Measurements from ENCODE around the gene CLCN7.
"Not testable (repeated sequence)": the region's sequence is repeated elsewhere in the genome, so short reads cannot be mapped to it uniquely, and the experiment has no call there.

CLCN7 gene

DNA sequence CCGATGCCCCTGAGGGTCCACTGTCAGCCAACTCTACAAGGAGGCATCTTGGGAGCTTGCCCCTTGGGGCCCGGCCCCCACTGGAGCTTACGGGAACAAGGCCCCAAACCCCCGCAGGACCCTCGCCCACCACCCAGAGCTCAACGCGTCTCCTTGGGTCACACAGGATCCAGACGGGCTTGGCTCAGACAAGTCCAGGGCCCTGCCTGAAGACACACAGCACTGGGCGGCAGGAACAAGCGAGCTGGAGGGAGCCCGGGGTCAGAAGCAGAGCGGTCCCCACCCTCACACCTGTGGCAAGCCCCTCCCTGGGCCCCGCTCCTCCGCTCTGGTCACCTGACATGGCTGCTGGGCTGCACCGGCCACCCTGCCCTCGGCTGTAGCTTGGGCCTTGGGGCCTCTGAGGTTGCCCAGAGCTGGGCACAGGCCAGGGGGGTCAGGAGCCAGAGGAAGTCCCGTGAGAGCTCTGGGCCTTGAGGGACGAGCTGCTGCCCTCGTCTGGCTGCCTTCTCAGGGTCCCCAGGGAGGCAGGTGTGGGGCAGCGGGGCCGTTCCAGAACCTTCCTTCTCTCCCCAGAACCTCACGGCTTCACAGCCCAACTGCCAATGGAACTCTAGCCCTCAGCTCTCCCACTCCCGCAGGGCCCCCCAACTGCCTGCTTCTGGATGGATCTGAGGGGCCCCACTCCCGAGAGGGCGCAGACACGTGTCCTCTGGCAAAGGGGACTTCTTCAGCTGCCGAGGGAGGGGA lies 30.7 kb downstream of the CLCN7 start, which contains the start of gene CCDC154:
Gene CCDC154 (minus strand): TSS at position 577 of the 750 bp plus-strand sequence. CDS start 234 bp downstream, at position 343.
- no peak for DNase-seq

DNA sequence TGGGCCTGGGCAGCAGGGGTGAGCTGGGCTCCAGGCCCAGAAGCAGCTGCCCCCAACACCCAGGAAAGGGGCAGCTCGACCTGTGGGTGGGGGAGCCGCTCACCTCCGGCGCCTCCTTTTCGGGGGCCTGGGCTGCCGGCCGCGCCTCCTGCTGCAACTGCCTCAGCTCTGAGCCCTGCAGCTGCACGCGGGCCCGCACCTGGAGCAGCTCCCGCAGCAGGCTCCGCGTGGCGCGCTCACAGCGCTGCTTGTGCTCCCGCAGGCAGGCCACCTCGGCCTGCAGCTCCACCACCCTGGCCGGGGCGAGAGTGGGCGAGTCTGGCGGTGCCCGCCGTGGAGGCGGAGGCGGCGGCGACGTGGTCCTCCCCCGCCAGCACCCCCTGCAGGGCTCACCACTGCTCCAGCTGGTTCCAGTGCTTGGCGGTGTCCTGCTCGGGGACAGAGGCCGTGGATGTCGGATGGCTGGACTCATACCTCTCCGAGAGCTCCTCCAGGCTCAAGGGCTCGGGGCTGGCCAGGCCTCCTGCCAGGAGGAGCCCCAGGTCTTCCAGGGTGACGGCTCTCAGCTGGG lies 31.3 kb downstream of the CLCN7 start:
- no peak for DNase-seq

DNA sequence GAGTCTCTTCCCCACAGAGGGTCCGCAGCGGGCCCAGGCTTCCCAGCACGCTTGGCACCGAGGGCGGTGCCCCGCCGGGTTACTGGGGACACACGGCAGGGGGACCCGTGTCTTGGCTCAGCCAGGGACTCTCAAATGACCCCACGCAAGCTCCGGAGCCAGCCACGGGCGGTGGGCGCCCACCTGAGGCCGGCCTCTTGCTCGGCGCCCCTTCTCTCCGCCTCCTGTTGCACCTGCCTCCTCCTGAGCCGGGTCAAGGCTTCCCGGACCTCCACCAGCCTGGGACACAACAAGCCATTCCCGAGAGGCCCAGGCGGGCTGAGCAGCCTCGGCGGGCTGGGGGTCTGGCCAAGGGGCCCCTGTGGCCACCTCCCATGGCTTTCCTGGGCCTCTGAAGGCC lies 32.1 kb downstream of the CLCN7 start:
- no peak for DNase-seq

DNA sequence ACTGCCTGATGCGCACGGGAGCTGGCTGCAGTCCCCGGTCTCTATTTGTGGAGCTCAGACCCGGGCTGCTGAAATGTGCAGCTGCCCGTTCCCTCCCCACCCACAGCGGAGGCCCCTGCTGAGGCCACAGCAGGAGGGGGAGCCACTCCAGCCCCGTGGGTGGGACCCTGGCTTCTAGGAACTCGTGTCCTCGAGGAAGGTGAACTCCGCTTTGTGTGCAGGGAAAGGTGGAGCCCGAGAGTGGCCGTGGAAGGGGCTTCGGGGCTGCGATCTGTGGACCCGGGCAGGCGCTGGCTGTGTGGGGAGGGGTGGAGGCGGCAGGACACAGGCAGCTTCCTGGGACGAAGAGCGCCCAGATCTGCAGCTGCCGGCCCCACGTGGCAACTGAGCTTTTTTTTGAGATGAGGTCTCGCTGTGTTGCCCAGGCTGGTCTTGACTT lies 33.4 kb downstream of the CLCN7 start:
- DNase-seq: no peak

DNA sequence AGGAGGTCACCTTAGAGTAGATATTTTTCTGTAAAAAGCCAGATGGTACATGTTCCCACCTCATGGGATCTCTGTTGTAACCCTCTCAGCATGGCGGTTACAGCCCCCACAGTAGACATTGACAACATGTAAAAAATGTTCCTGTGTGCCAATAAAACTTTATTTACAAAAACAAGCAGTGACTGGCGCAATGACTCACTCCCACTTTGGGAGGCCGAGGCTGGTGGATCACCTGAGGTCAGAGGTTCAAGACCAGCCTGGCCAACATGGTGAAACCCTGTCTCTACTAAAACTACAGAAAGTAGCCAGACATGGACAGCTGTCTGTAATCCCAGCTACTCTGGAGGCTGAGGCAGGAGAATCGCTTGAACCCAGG lies 35.1 kb downstream of the CLCN7 start:
- not testable (repeated sequence) for DNase-seq

DNA sequence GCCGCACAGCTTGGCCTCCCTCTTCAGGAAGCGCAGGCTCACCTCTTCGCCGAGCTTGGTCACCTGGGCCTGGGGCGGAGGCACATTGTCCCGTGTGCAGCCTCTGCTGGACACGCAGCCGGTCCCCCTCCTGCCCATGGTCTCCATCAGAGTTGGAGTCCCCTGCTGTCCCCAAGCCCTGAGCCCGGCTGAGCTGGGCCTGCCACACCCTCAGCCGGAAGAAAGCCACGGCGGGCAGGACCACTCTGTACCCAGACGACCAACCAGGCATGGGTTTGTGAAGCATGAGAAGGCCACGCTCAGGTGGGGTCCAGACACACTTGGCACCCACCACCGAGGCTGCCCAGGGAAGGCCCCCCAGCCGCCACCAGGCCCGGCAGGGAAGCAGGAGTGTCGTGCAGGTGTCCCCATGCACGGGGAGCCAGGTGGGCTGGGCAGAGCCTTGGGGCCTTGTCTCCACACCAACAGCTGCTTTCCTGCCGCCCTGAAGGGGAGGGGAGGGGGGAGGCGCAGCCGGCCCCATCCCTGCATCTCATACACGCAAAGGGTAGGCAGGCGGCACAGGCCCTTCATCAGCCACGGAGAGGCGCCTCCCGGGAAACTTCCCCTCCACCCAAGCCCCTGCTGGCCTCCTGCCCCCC lies 35.6 kb downstream of the CLCN7 start:
- no peak for DNase-seq

DNA sequence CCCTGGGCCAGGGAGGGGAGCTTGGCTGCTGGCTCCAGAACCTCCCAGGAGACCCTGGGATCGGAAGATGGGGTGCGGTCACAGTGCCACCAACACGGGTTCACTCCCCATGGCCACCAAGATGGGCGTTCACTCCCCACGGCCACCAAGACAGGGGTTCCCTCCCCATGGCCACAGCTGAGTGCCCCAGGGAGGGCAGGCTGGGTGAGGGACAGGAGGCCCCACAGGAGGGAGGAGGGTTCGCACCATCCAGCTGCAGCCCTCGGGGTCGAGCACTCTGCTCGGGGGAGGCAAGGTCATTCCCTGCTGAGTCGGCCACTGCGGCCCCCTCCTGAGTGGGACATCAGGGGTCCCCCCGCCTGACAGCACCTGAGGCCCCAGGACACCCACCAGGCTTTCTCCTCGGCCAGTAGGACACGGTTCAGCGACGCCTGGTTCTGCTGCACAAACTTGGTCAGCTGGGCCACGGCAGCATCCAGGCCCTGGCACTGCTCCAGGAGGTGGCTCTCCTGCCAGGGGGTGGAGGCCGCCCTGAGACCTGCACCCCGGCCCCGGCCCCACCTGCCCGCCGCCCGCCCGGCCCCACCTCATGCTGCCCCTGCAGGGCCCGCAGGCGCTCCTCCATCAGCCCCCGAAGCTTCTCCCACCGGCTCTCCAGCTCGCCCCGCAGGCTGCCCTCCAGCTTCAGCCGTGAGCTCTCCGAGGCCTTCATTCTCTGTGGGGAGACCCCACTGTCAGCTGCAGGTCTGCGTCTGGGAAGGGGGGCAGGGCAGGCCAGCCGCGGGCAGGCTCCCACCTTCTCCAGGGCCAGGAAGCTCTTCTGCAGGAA lies 36.4 kb downstream of the CLCN7 start:
- DNase-seq: no peak

DNA sequence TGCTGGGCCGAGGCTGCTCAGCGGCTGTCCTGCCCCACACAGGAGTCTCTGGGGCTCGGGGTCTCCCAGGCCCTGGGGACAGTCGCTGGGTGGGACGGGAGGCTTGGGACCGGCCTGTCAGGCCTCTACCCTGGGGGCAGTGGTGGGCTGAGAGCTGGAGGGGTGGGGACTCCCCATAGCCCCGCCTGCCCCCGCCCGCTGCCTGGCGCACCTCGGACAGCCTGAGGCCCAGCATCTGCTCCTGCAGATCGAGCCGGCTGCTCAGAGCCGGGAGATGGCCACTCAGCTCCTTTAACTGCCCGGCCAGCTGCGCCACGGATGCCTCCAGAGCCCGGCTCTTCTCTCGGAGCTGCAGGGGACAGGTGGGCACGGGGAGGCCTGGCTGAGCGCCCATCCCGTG lies 37.2 kb downstream of the CLCN7 start:
- DNase-seq: no peak

DNA sequence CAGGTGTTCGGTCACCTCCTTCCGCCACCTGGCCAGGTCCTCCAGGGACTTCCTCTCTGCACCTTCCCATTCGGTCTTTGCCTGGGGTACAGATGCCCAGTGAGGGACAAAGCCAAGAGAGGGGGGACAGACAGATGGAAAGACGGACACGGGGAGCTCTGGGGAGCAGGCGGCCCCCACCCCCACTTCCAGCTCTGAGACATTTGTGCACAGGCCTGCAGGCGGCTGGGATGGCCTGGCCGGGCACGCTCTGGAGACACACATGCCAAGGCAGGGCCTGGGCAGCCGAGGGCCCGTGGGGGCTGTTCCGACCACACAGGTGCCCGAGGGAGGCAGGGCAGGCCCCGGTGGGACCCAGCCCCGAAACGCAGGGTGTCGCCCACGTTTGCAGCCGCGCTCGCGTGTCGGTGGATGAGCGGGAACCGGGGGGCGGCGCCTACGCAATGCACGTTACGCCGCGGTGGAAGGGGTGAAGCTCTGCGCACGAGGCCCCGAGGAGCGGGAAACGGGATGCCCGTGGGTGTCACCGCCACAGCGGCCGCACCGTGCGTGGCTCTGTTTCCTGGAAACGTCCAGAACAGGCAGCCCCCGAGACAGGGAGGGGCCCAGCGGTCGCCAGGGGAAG lies 38.0 kb downstream of the CLCN7 start:
- DNase-seq: no peak

DNA sequence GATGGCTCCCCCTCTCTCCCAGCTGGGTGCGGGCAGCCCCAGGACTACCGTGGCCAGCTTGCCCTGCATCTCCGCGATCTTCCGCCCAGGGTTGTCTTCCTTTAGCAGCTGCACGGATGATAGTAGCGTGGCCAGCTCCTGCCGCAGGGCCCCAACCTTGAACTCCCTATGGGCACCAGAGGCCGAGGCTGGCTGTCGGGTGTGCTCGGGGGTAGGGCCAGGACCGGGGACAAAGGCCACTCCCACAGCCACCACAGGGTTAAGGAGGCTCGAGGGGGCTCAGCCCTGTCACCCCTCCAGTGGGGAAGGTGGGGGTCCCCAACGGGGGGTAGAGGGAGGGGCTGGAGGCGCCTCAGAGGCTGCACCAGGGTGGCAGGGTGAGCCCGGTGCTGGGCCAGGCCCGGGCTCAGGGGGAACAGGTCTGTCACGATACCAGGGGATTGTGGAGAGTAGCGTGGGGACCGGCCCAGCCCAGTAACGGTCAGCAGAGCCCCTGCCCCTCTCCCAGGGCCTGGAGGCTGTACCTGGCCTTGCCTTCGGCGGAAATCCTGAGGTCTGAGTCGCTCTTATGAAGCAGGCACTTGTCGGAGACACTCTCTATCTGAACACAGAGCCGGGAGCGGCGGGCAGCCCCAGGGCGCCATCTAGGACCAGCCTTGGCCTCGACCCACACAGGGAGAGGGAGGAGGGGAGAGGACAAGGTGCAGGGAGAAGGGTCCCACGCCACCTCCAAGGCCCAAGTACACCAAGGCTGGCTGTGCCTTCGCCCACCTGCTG lies 38.7 kb downstream of the CLCN7 start:
- peak in 1 of 2 experiments; percentile 54 for DNase-seq

DNA sequence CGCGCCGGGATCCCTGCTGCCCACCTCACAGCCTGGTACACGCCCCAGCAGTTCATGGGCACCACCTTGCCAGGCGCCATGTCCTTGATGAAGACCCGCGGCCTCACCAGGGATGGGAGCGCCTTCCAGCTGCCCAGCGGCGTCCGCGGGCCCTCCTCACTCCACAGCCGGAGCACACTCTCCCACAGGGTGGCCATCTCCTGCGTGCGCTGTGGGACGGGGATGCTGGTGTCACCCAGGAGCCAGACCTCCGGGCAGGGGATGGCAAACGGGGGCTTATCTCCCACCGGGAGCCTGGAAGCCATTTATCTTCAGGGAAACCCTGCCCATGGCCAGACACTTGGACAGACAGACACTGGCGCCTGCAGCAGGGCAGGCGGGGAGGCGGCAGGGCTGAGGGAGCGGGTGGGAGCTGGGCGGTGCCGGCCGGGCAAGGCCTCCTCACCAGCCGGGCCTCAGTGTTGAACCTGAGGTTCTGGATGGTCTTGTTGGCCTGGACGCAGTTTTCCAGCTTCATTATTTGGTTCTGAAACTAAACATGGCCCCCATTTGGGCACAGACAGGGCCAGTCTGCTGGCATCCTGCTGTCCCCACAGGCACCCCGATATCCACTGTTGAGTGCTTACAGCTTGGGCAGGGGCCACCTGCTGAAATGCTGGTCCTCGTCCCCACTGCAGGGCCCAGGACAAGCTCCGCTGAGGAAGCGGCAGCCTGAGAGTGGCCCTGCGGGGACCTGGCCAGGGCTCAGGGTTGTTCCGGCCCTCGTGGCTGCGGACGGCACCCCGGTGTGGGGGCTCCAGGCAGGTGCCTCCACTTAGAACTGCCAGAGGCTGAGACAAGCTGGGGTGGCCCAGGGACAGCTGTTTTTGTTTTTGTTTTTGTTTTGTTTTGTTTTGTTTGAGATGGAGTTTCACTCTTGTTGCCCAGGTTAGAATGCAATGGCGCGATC lies 39.9 kb downstream of the CLCN7 start:
- no peak for DNase-seq

DNA sequence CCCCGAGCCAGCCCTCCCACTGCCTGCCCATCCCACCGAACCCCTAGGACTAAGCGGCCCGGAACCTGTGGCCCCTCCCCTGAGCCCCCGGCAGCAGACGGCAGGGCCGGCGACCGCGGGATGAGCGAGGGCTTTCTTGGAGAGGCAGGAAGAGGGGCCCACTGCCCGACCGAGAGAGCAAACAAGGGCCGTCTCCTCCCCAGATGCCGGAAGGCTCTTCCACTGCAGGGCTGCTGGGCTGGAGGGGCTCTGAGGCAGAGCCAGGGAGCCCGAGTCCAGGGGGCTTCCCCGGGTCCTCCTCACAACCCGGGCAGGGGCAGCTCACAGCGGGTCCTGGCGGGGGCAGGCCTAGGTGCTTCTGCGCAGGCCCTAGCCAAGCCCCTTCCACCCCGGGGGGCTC lies 41.1 kb downstream of the CLCN7 start:
- no peak for DNase-seq

DNA sequence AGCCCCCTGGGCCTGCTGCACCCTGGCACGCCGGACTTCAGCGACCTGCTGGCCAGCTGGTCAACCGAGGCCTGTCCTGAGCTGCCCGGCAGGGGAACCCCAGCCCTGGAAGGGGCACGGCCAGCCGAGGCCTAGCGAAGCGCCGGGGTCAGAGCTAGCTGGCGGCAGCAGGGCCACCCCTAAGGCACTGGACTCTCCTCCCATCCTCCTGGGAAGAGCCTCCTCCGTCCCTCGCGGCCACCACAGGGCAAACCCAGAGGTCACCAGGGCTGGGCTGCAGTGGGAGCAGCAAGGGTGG lies 41.6 kb downstream of the CLCN7 start:
- no peak for DNase-seq

DNA sequence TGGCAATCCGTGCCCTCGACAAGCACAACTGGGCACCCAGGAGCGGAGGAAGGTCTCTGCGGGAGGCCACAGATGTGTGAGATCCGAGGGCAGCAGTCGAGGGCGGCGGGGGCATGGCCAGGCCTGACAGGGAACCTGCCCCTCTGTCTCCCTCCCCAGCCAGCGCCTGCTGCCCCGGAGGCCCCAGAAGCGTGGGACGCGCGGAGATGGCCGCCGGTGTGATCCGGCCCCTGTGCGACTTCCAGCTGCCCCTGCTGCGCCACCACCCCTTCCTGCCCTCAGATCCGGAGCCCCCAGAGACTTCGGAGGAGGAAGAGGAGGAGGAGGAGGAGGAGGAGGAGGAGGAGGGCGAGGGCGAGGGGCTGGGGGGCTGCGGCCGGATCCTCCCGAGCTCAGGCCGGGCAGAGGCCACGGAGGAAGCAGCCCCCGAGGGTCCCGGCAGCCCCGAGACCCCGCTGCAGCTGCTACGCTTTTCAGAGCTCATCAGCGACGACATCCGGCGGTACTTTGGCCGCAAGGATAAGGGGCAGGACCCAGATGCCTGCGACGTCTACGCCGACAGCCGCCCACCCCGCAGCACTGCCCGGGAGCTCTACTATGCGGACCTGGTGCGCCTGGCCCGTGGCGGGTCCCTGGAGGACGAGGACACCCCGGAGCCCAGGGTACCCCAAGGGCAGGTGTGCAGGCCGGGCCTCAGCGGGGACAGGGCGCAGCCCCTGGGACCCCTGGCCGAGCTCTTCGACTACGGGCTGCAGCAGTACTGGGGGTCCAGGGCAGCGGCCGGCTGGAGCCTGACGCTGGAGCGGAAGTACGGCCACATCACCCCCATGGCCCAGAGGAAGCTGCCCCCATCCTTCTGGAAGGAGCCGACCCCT lies 42.2 kb downstream of the CLCN7 start:
- DNase-seq: no peak

DNA sequence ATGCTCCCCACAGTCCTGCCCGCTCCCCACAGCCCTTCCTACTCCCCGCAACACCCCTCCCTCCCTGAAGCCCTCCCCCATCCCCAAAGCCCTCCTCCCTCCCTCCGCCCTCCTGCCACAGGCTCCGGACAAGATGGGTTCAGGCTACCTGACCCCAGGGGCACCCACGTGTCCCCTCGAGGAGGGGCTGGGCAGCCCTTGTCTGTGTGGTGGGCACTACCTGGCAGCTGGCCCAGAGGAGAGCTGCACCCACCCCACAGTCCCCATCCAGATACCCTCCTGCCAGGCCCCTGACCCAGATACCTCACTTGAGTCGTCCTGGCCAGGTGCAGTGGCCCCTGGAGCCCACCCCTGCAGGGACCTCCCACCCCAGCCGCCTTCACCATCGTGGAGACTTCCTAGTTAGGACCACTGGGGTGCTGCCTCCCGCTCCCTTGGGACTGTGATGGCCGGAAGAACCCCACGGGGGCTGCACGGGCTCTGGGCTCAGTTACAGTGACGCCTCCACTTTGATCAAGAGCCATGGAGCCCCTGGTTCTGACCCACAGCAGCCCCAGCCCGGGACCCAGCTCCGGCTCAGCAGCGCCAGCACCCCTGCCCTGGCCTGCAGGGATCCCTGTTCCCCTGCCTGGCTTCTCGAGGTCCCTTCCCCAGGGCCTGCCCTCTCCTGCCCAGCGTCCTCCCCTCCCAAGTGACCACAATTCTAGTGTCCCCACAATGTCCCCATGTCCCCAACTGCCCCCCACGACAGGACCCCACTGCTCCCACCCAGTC lies 43.1 kb downstream of the CLCN7 start:
- DNase-seq: no peak

DNA sequence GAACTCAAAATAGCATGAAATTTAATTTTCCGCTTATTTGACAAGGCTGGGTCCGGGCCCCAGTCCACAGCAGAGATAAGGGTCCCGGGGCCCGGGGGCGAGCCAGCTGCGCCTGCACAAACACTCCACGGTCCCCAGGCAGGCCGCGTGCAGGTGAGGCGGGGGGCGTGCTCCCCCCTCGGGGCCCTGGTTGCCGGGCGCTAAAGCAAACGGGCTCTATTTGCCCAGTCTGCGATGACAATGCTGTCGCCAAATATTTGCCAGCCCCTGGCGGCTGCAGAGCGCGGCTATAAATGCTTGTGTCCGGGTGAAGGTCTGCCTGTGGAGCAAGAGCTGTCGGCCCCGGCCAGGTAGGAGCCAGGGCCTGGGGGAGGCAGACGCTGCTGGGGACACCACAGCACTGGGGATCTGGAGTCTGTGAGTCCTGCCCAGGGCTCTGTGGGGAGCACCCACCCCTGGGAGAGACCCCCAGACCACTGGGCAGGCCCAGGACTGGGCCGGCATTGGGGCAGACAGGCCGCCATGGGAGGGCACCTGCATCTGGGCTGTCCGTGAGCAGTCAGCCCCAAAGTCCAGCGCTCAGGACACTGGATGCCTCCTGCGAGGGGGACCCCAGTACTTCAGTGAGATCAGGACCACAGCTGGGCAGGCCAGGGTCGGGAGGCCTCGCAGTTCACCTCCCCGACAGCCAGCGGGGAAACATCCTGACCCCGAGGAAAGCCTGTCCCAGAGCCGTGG lies 43.9 kb downstream of the CLCN7 start, which contains the start of gene PERCC1:
Gene PERCC1 (plus strand): TSS at position 320 of the 738 bp plus-strand sequence. CDS start 1,516 bp downstream, outside the sequence.
- DNase-seq: peak; percentile 89 to 93

DNA sequence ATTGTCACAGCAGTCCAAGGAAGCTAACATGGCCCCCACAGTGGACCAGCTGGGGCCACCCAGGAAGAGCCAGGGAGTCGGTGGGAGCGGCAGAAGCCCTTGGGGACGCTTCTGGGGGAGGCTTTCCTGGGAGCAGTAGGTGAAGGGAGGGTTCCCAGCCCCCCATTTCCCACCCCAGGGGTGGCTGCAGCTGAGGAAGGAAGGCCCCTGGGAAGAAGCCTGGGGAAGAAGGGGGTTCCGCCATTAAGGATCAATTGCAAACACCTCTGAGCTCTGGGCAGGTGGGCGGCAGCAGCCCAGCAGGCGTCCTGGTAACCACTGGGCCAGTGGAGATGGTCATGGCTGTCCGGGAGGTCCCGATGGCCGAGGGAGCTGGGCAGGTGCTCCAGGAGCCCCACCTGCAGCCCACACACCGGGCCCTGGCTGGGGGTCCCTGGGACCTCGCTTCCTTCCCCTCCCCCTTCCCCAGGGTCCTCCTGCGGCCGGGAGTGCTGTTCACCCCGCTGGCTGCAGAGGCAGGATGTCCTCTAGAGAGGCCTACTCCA lies 44.5 kb downstream of the CLCN7 start:
- DNase-seq: no peak

DNA sequence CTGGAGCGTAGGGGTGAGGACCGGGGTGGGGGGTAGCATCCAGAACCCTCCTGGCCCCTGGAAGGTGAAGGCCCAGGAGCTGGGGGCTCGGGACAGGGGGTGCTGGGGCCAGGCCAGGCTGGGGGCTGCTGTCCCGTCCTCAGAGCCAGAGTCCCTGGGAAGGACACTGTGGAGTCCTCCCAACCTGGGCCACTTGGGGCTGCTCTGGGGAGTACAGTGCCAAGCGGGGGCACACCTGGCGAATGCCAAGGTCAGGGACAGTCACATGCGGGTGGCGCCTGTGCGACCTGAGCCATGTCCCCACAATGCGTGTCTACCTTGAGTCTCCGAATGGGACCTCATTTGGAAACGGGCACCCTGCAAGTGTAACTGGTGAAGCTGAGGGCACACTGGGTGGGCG lies 45.2 kb downstream of the CLCN7 start:
- DNase-seq: no peak

All from NCI-H1930 (cell line).